GM19395 (cell line): ENCODE results near the gene CWC22.

Source experiments
- ATAC-seq: cut with Tn5 transposase; IDR thresholded peaks from one replicate; pipeline ENCODE4 v1.9.1; 2021; ENCODE audit warnings: mild to moderate bottlenecking, moderate library complexity; ENCODE audit not compliant: unreplicated experiment

CWC22 gene

DNA sequence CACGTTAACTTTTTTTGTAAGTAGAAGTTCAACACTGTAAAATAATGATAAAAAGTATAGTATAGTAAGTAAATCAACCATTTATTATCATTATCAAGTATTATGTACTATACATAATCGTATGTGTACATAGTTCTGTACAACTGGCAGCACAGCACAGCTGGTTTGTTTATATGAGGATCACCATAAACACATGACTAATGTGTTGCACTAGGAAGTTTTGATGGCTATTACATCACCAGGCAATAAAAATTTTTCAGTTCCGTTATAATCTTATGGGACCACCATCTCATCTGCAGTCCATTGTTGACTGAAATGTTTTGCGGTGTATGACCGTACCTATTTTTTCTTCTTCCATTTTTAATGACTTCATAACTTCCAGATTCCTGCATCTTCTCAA, 106.4 kb downstream of the CWC22 start:
- no peak for ATAC-seq

DNA sequence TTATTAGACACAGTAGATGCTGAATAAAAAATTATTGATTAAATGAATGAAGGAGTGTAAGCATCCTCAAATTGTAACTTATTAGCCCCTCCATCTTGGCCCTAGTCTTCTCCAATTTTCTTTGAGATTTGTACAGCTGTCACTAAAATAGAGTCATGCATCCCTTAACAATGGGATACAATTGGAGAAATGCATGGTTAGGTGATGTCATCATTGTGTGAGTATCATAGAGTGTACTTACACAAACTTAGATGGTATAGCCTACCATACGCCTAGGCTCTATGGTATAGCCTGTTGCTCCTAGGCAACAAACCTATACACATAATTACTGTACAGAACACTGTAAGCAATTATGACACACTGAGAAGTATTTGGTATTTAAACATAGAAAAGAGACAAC, 107.4 kb downstream of the CWC22 start:
- ATAC-seq: no peak

DNA sequence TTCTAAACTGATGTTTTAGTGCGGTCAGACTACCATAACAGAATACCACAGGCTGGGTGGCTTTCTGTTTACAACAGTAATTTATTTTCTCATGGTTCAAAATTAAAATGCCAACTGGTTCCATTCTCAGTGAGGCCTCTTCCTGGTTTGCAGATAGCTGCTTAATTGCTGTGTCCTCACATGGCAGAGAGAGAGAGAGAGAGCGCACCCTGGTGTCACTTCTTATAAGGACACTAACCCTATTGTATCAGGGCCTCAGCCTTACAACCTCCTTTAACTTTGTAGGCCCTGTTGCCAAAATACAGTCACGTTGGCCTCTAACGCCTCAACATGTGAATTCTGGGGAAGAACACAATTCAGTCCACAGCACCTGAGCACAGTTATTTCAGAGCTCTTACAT, 108.2 kb downstream of the CWC22 start:
- ATAC-seq: peak; percentile 89
